ENCODE data around the gene MGAT4B.

GRCh38 chr5:179833709-179834070 is 27.0 kb upstream of the MGAT4B start:
- TF ChIP-seq CTCF (IDR thresholded peaks at IDR 0.05 in 4 of 5, conservative IDR thresholded peaks at IDR 0.05 in 1 of 5) (no peak), POLR2A (IDR thresholded peaks at IDR 0.05) (no peak)

All from gastrocnemius medialis (tissue), 4 donors.